ENCODE data around the gene OR6V1.

- TF ChIP-seq CTCF (IDR thresholded peaks at IDR 0.05), result no peak
- TF ChIP-seq POLR2A (IDR thresholded peaks at IDR 0.05), result no peak
- TF ChIP-seq POLR2AphosphoS5 (IDR thresholded peaks at IDR 0.05), result no peak
Observed at GRCh38 chr7:143052041-143052440, at the start of gene OR6V1.
